ENCODE data around the gene TMEM115. TPM values are rescaled to one million over a fixed set of nuclear protein-coding genes. Genes with fewer than 3 reads are reported as not detected.

The TMEM115 gene
- total RNA-seq, 4 donors from 2014 or later = 60.7 to 85.3 (median 70.2) TPM

DNA sequence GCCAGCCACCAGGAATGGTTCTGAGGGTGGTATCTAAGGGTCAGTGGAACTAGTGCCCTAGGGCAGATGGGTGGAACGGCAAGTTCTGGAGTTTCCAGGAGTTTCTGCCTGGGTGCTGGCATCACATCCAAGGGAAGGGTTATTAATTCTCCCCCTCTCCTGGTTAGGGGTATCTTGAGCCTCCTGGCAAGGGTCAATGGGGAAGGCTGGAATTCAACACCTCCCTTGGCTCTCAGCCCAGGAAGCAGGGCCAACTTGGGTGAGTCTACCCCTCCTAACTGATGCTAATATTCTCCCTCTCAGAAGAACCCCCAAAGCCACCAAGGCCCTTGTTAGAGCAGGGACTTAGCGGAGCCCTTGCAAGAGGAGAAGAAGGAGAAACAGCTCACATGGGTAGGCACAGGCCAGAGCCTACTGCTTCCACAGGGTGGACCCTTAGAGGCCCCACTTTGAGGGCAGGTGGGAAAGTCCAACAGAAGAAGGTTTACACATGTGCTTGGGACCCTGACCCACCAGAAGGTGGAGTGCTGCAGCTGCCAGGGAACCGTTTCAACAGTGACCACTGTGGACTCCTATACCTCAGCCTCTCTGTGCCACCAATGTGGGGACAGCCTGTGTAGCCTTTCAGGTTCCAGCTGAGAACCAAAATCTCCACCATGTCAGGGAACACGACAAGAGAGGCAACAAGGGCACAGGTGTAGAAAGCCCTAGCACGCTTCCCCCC lies 3.3 kb downstream of the TMEM115 start:
- Histone ChIP-seq H3K27me3 (no peaks in the 10 kb centered on the region), H3K27ac (no peak overlapping the region), H3K9me3 (no peaks in the 10 kb centered on the region), H3K4me1 (peaks cover 67% of the 10 kb centered on the region), H3K4me3 (peak overlapping the region; percentile 97), H3K36me3 (peaks cover 38% of the 10 kb centered on the region)
- 50% methylated on average over 5 of the region's 5 CpGs for WGBS
- TF ChIP-seq POLR2AphosphoS5 (IDR thresholded peaks at IDR 0.05) (no peak), EP300 (IDR thresholded peaks at IDR 0.05) (no peak), POLR2A (IDR thresholded peaks at IDR 0.05) (no peak)
- TF ChIP-seq, protein P1, sequence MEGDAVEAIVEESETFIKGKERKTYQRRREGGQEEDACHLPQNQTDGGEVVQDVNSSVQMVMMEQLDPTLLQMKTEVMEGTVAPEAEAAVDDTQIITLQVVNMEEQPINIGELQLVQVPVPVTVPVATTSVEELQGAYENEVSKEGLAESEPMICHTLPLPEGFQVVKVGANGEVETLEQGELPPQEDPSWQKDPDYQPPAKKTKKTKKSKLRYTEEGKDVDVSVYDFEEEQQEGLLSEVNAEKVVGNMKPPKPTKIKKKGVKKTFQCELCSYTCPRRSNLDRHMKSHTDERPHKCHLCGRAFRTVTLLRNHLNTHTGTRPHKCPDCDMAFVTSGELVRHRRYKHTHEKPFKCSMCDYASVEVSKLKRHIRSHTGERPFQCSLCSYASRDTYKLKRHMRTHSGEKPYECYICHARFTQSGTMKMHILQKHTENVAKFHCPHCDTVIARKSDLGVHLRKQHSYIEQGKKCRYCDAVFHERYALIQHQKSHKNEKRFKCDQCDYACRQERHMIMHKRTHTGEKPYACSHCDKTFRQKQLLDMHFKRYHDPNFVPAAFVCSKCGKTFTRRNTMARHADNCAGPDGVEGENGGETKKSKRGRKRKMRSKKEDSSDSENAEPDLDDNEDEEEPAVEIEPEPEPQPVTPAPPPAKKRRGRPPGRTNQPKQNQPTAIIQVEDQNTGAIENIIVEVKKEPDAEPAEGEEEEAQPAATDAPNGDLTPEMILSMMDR (IDR thresholded peaks at IDR 0.05) = no peak
- no peak for DNase-seq (ENCODE audit: low spot score in 2 of 2)

DNA sequence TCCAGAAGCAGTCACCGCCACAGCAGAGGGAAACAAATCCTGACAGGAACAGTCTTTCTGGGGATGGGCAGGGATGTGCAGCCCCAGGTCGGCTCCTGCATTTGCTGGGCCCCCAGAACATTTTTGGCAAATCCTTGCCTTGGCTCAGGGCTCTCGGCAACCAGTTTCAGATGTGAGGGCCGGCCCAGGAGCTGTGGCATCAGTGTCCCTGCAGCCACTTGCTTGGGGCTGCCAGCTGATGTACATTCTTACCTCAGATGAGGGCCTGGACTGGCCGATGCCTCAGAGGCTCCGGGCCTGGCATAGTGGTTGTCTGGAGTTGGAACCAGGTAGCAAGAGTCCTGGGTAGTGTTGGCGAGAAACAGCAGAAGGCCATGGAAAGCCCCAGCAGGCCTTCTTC lies 4.5 kb downstream of the TMEM115 start:
- Histone ChIP-seq H3K9me3 (no peaks in the 10 kb centered on the region), H3K4me3 (no peak overlapping the region), H3K4me1 (peaks cover 75% of the 10 kb centered on the region), H3K27me3 (no peaks in the 10 kb centered on the region), H3K27ac (no peak overlapping the region), H3K36me3 (peaks cover 38% of the 10 kb centered on the region)
- no peak for DNase-seq (ENCODE audit: low spot score in 2 of 2)
- TF ChIP-seq EP300 (IDR thresholded peaks at IDR 0.05) (no peak), POLR2A (IDR thresholded peaks at IDR 0.05) (no peak)
- no CpG with 5 or more reads among the region's 7 CpGs for WGBS

DNA sequence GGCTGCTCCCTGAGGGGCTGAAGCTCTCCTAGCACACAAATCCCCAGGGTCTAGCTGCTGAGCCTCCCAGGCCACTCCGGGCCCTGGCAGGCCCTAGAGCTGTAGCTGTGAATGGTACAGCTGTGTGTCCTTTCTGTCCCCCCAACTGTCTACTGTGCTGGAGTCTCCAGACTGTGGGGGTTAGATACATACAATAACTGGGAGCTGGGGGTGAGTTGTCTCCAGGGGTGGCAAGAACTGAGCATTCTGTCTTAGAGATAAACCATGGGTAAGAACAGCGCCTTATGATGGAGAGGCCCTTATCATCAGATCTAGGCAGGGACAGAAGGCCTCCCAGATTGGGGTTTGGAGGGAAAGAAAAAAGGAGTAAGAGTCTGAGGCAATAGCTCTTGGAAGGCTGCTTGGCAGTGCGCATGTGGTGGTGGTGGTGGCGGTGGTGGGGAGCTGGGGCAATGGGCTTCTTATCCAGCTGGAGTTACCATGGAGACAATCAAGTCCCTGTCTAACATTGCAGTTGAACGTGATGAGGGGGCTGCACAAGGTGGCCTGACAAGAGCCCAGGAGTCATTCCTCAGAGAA lies 5.0 kb downstream of the TMEM115 start:
- Histone ChIP-seq H3K27ac (no peak overlapping the region), H3K36me3 (peaks cover 38% of the 10 kb centered on the region), H3K27me3 (no peaks in the 10 kb centered on the region), H3K9me3 (no peaks in the 10 kb centered on the region), H3K4me3 (no peak overlapping the region), H3K4me1 (peaks cover 78% of the 10 kb centered on the region)
- TF ChIP-seq POLR2AphosphoS5 (IDR thresholded peaks at IDR 0.05) (no peak), POLR2A (IDR thresholded peaks at IDR 0.05) (no peak), EP300 (IDR thresholded peaks at IDR 0.05) (no peak)
- TF ChIP-seq, protein P1 (IDR thresholded peaks at IDR 0.05) = no peak
- WGBS = 75% methylated on average over 5 of the region's 5 CpGs
- no peak for DNase-seq (ENCODE audit: low spot score in 2 of 2)

DNA sequence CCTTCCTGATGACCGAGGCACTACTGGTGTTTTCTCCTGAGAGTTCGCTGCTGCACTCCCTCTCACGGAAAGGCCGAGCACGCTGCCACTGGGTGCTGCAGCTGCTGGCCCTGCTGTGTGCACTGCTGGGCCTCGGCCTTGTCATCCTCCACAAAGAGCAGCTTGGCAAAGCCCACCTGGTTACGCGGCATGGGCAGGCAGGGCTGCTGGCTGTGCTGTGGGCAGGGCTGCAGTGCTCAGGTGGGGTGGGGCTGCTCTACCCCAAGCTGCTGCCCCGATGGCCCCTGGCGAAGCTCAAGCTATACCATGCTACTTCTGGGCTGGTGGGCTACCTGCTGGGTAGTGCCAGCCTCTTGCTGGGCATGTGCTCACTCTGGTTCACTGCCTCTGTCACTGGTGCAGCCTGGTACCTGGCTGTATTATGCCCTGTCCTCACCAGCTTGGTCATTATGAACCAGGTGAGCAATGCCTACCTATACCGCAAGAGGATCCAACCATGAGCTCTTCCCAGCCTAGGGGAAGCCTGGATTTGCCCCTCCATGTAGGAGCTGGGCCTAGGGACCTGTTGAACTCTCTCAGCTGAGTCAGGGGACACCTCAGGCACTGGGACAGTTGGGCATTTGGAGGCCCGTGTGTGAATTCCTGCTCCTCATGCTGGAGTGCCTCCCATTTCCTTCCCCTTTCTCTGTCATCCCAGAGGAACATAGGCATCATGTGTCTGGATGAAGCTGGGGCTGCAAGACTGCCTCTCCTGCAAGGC lies 5.9 kb downstream of the TMEM115 start:
- Histone ChIP-seq H3K4me1 (peaks cover 73% of the 10 kb centered on the region), H3K36me3 (peaks cover 43% of the 10 kb centered on the region), H3K27me3 (no peaks in the 10 kb centered on the region)

DNA sequence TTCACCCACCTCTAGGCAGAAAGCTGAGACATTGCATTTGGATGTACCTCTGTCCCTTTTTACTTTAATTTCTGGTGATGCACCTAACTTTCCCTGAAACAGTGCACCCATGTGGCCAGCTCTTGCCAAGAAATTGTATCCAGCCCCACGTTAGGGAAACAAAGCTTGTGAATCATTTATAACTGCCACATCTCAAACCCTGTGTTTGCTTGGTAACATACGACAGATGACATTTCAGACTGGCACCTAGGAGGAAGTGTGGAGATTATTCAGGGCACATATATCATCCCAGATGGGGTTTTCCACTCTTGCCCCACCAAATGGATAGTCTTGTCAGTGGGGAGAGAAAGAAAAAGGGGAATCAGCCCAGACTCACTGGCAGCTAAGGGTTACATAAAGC lies 6.5 kb downstream of the TMEM115 start:
- no peak for DNase-seq (ENCODE audit: low spot score in 2 of 2)
- H3K4me1 ChIP-seq = peaks cover 67% of the 10 kb centered on the region

More for the DNA sequence above, 5.9 kb downstream of the TMEM115 start:
- TF ChIP-seq EP300 (IDR thresholded peaks at IDR 0.05) = no peak
- no peak for TF ChIP-seq POLR2A (IDR thresholded peaks at IDR 0.05)
- TF ChIP-seq POLR2AphosphoS5 (IDR thresholded peaks at IDR 0.05) = no peak
- TF ChIP-seq, protein P1 (IDR thresholded peaks at IDR 0.05) = no peak
- WGBS = 71% methylated on average over 8 of the region's 12 CpGs
- Histone ChIP-seq H3K9me3 (no peaks in the 10 kb centered on the region), H3K27ac (no peak overlapping the region), H3K4me3 (no peak overlapping the region)
- DNase-seq (ENCODE audit: low spot score in 2 of 2) = no peak

More for the DNA sequence above, 6.5 kb downstream of the TMEM115 start:
- Histone ChIP-seq H3K9me3 (no peaks in the 10 kb centered on the region), H3K27ac (no peak overlapping the region), H3K4me3 (no peak overlapping the region), H3K36me3 (peaks cover 48% of the 10 kb centered on the region), H3K27me3 (no peaks in the 10 kb centered on the region)
- TF ChIP-seq, protein P1 (IDR thresholded peaks at IDR 0.05) = peak in 1 of 2 donors; percentile 2
- TF ChIP-seq POLR2AphosphoS5 (IDR thresholded peaks at IDR 0.05) = no peak
- 28% methylated on average over 2 of the region's 2 CpGs for WGBS
